NCI-H2029 treated with DMSO at 0.1 percent for 48 hours (cell line): ENCODE measurements around the gene SERPINA6.
"Not testable (repeated sequence)": the region's sequence is repeated elsewhere in the genome, so short reads cannot be mapped to it uniquely, and the experiment has no call there.

Experiments
- DNase-seq: peaks from one replicate; lab custom pipeline; 2025; lab: John Stamatoyannopoulos, UW

SERPINA6 gene, protein sequence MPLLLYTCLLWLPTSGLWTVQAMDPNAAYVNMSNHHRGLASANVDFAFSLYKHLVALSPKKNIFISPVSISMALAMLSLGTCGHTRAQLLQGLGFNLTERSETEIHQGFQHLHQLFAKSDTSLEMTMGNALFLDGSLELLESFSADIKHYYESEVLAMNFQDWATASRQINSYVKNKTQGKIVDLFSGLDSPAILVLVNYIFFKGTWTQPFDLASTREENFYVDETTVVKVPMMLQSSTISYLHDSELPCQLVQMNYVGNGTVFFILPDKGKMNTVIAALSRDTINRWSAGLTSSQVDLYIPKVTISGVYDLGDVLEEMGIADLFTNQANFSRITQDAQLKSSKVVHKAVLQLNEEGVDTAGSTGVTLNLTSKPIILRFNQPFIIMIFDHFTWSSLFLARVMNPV

DNA sequence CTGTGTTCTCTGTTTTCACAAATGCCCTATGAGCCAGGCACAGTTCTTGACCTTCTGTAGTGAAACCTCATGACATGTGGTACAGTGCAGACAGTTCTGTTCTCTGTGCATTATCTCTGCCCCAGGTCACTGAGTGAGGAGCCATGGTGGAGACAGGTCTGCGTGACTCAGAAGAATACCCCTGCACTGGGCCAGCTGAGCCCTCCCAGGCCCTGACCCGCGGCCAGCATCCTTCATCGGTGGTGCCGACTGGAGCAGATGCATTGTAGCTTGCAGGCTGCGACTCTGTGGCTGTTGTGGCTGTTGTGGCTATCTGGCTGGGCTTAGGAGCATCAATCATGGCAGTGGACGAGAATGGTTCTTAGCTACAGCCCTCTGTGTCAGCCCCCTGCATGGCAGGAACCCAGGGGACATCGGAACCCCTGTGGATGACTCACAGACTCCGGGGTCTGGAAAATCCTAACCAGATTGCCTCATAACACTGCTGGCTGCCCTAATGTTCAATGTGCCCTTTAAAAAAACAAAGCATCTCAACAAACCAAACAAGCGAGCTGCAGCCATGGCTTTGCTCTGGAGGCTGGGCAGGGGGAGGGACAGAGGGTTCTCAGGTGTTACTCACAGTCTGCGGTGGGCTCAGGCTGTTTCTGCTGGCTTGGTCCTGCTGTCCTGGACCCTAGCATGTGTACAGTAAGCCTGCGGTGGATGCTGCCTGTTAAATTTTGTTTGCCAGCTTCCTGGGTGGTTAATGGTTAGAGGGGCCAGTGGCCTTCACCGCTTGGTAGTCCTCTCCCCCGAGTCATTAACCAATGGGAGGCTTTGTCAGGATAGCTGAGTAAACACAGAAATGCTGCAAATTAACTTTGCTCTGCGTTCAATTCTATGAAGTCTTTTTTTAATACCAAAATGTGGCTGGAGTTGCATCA is at the start of gene SERPINA6:
Gene SERPINA6, minus strand, starts transcription at position 689 of the 923 bp plus-strand sequence. CDS start 8,688 bp downstream, outside the sequence.
- DNase-seq = no peak

GRCh38 chr14:94372021-94372605 is 49.0 kb upstream of the SERPINA6 start:
- DNase-seq = no peak

DNA sequence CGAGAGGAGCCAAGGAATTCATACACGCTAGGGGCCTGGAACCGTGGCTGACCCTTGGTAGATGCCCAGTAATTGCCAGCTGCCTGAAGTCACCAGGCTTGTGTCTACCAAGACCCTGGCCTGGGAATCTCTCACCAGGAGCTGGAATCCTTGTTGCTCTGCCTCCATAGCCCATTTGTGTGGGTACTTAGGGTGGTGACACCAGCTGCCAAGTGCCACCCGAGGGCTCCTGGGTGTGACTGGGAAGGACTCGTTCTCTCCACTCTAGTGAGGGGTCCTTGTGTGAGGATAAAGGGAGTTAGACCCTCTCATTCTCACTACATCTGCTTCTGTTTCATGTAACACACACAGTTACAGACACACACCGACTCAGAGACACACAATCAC is 47.4 kb upstream of the SERPINA6 start:
- no peak for DNase-seq

- DNase-seq = not testable (repeated sequence)
These were observed 46.8 kb upstream of the SERPINA6 start for GRCh38 chr14:94369766-94370523.

DNA sequence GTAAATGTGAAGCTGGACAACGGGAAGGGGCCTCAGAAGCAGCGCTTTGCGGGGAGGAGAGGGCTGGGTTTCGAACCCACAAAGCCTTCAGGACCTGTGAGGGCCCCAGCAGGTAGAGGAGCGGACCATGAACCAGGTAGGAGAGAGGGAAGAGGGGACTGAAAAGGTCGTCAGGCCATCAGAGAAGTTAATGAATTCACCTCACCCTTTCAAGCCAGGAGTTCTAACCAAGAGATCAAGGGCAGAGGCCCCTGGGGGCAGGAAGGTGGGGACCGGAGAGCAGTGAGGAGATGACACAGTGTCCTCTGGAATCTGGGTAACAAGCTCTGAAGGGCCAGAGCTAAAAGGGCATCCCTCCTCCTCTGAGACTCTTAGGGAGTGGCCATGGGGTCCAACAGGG is 45.8 kb upstream of the SERPINA6 start:
- no peak for DNase-seq

DNA sequence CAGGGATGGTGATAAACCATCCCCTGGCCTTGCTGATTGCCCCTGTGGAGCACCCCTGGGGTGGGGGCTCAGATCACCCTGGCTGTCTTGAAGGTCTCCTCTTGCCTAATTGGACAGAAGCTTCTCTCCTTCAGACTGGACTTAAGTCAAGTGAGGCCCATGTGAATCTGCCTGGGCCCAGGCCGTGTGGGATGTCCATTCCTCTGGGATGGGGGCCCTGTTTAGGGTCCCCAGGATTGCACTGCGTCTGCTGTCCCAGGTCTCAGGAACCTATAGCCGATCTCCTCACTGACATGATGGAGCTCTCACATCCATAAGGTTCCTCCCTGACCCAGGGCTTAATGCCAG is 45.1 kb upstream of the SERPINA6 start:
- DNase-seq = no peak

GRCh38 chr14:94367347-94368242 is 44.5 kb upstream of the SERPINA6 start:
- no peak for DNase-seq

DNA sequence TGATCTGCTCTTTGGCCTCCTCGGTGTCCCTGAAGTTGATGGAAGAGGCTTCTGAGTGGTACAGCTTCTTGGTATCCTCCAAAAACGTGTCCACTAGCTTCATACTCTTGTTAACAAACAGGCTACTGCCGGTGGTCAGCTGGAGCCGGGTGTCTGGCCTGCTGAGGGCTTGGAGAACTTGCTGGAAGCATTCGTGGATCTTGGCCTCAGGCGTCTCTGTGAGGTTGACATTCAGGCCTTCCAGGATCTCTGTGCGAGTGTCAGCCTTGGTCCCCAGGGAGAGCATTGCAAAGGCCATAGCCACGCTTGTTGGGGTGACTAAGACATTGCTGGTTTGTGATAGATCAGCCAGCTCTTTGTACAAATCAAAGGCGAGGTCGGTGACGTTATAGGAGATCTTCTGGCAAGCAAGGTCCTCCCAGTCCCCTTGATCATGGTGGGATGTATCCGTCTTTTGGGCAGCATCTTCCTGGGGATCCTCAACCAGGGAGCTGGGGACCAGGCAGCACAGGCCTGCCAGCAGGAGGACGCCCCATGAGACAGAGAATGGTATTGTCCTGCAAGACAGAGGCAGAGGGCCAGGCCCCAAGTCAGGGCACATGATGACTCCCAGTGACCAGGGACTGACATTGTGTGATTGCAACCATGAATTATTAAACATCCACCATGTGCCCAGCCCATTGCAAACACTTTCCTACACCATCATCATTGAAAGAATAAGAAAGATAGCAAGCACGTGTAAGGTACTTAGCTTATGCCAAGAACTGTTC is 43.2 kb upstream of the SERPINA6 start, which contains the start of gene SERPINA2:
Gene SERPINA2, minus strand, starts transcription at position 553 of the 770 bp plus-strand sequence.
- DNase-seq = no peak

DNA sequence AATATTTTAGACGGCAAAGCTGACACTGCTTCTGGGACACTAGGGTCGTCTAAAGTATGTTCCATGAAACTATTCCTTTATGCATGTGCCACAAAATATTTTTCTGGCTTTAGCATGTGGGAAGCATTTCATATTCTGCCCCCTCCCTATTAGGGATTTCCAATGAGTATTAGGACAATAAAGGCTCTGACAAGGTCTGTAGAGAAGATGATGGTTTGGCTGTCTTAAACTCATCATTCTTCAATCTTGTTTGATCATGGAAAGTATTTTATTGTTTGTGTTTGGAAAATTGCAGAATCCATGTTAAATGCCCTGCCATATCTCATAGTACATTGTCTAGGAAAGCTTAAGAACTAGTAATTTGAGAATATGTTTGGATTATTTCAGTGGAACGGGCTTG is 42.5 kb upstream of the SERPINA6 start:
- DNase-seq = no peak

GRCh38 chr14:94364964-94365363 is 41.8 kb upstream of the SERPINA6 start:
- no peak for DNase-seq

- no peak for DNase-seq
These were observed 40.9 kb upstream of the SERPINA6 start for GRCh38 chr14:94364037-94364436.

GRCh38 chr14:94363151-94363624 is 40.1 kb upstream of the SERPINA6 start:
- no peak for DNase-seq

DNA sequence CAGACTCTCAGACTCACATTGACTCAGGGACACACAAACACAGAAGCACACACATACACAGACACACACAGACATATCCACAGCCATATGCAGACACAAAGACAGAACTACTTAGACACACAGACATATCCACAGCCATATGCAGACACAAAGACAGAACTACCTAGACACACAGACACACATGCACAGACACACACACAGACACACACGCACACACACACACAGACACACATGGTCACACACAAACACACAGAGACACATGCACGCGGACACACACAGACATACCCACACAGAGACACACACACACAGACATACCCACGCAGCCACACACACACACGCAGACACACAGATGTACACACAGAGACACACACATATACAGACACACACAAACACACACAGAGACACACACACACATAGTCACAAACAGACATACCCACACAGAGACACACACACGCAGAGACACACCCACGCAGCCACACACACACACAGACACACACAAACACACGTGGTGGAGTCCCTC is 39.5 kb upstream of the SERPINA6 start:
- DNase-seq = no peak

GRCh38 chr14:94361682-94362081 is 38.5 kb upstream of the SERPINA6 start:
- DNase-seq = no peak

DNA sequence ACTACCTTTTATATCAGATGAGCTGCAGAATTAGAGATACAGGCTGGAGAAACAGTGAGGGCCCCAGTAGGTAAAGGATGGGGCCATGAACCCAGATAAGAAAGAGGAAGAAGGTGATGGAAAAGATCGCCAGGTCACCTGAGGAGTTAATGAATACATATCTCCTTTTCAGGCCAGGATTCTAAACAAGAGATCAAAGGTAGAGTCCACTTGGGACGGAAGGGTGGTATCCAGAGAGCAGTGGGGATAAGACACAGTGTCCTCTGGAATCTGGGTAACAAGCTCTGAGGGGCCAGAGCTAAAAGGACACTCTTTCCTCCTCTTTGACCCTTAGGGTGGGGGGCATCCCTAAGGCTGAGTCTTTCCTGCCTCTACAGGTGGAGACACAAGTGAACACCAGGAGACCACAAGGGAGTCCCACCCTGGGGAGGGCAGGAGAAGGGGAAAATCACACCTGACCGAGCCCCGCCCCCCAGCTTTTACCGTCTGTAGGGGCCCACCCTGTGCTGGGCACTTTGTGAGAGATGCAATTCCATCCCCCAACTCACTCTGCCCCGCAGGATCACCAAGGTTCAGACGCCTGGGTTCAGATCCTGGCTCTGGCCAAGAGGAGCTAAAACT is 37.9 kb upstream of the SERPINA6 start:
- DNase-seq = no peak

GRCh38 chr14:94357166-94357565 is 34.0 kb upstream of the SERPINA6 start:
- no peak for DNase-seq

DNA sequence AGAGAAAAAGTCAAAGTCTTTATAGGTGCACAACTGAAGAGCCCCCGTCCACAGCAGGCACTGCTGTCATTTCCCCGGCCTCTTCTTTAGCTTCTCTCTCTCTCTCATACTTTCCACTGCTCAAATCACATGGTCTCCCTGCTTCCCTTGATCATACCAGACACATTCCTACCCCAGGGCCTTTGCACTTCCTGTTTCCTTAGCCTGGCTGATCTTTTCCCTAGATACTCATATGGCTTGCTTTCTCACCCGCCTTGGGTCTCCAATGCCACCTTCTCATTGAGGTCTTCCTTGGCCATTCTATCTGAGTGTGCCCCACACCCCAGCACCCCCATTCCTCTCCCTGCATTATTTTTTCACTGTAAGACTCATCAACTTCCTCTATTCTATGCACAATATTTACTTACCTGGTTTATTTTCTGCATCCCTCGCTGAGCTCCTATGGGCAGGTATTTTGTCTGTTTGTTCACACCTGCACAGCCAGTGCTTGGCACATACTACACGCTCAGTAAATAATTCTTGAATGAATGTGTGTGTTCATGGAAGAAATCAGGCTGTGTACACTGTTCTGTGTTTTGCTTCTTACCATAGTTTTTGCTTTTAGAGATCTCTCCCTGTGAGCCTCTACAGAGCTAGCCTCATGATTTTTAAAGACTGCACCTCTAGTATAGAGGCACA is 33.4 kb upstream of the SERPINA6 start:
- DNase-seq = no peak

DNA sequence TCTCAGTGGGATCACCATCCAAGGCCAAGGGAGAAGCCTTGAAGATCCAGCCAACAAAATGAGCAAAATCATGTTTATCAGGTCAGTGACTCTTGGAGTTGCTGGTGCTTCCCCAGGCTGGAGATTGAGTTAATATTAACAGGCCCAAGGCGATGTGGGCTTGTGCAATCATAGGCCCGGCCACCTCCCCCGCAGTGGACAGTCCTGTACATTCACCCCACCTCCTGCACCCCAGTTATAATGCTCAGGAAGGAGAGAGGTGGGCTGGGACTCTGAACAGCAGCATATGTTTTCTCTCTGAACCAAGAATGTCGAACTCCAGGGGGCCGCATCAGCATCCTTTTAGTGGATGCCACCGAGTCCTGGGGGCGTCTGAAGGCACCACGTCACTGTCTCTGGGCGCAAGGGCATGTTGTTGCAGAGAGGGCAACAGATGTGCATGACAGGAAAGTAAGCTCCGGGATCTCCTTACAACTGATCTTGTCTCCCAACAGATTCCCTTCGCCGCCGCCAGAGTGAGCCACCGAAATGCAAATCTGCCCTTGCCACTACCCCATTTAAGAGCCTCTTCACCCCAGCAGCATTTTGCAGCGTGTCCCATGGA is 32.2 kb upstream of the SERPINA6 start:
- no peak for DNase-seq
